ENCODE results near the gene SYNJ1. TPM values are rescaled to one million over a fixed set of nuclear protein-coding genes. Genes with fewer than 3 reads are reported as not detected.
"Not testable (repeated sequence)": the region's sequence is repeated elsewhere in the genome, so short reads cannot be mapped to it uniquely, and the experiment has no call there.

SYNJ1 gene
- total RNA-seq, 1 donor from 2014 or later, result 12.1 TPM

- H3K4me1 ChIP-seq, result no peaks in the 10 kb centered on the region
These were observed 53.8 kb downstream of the SYNJ1 start for GRCh38 chr21:32674038-32674437.

GRCh38 chr21:32666258-32666657, 61.6 kb downstream of the SYNJ1 start:
- no peaks in the 10 kb centered on the region for H3K4me1 ChIP-seq
- peaks cover 36 to 71% of the 10 kb centered on the region in 2 donors for H3K36me3 ChIP-seq
- H3K27me3 ChIP-seq, result no peaks in the 10 kb centered on the region
- TF ChIP-seq CTCF (IDR thresholded peaks at IDR 0.05), result no peak
- H3K27ac ChIP-seq, result no peak overlapping the region
- no peak overlapping the region for H3K4me3 ChIP-seq
- intact Hi-C loops (cut with DNase I), result no loop called here
- no peak for DNase-seq (ENCODE audit: low spot score in 2 of 2)
- H3K9me3 ChIP-seq, result peaks cover 0 to 8% of the 10 kb centered on the region in 2 donors

More at GRCh38 chr21:32674038-32674437, 53.8 kb downstream of the SYNJ1 start:
- Histone ChIP-seq H3K9me3 (no peaks in the 10 kb centered on the region), H3K4me3 (no peak overlapping the region), H3K36me3 (peaks cover 13 to 47% of the 10 kb centered on the region in 2 donors), H3K27me3 (no peaks in the 10 kb centered on the region), H3K27ac (no peak overlapping the region)
- intact Hi-C loops (cut with DNase I), result no loop called here
- TF ChIP-seq CTCF (IDR thresholded peaks at IDR 0.05), result no peak
- no peak for DNase-seq (ENCODE audit: low spot score in 2 of 2)

- H3K4me3 ChIP-seq; DNase-seq (ENCODE audit: low spot score in 2 of 2); H3K27me3 ChIP-seq; intact Hi-C loops (cut with DNase I); H3K4me1 ChIP-seq; H3K9me3 ChIP-seq; H3K27ac ChIP-seq: not testable (repeated sequence)
- peaks cover 46 to 67% of the 10 kb centered on the region in 2 donors for H3K36me3 ChIP-seq
These were observed 63.7 kb downstream of the SYNJ1 start for GRCh38 chr21:32664095-32664494.

GRCh38 chr21:32661981-32662380, 65.8 kb downstream of the SYNJ1 start:
- H3K4me1 ChIP-seq; H3K9me3 ChIP-seq; H3K27me3 ChIP-seq; H3K4me3 ChIP-seq; DNase-seq (ENCODE audit: low spot score in 2 of 2); H3K27ac ChIP-seq; intact Hi-C loops (cut with DNase I): not testable (repeated sequence)
- peaks cover 52 to 73% of the 10 kb centered on the region in 2 donors for H3K36me3 ChIP-seq

GRCh38 chr21:32661026-32661782, 66.6 kb downstream of the SYNJ1 start:
- H3K4me1 ChIP-seq; H3K9me3 ChIP-seq; H3K27me3 ChIP-seq; H3K4me3 ChIP-seq; intact Hi-C loops (cut with DNase I); H3K27ac ChIP-seq; DNase-seq (ENCODE audit: low spot score in 2 of 2): not testable (repeated sequence)
- H3K36me3 ChIP-seq, result peaks cover 53 to 77% of the 10 kb centered on the region in 2 donors

- H3K4me1 ChIP-seq, result no peaks in the 10 kb centered on the region
- no peaks in the 10 kb centered on the region for H3K27me3 ChIP-seq
- peaks cover 36 to 60% of the 10 kb centered on the region in 2 donors for H3K36me3 ChIP-seq
- H3K4me3 ChIP-seq, result no peak overlapping the region
- no peak for DNase-seq (ENCODE audit: low spot score in 2 of 2)
- intact Hi-C loops (cut with DNase I), result no loop called here
- H3K27ac ChIP-seq, result no peak overlapping the region
- no peak for TF ChIP-seq CTCF (IDR thresholded peaks at IDR 0.05)
- no peaks in the 10 kb centered on the region for H3K9me3 ChIP-seq
These were observed 69.3 kb downstream of the SYNJ1 start for GRCh38 chr21:32658524-32658923.

- H3K9me3 ChIP-seq, result no peaks in the 10 kb centered on the region
- no peaks in the 10 kb centered on the region for H3K27me3 ChIP-seq
- peaks cover 18 to 48% of the 10 kb centered on the region in 2 donors for H3K36me3 ChIP-seq
- no peak for DNase-seq (ENCODE audit: low spot score in 2 of 2)
- H3K27ac ChIP-seq, result no peak overlapping the region
- H3K4me1 ChIP-seq, result no peaks in the 10 kb centered on the region
- intact Hi-C loops (cut with DNase I), result loop anchor here (5.0 kb wide), 1 partner anchor 174 kb away; no protein-coding TSS in a partner anchor
- no peak overlapping the region for H3K4me3 ChIP-seq
- TF ChIP-seq CTCF (IDR thresholded peaks at IDR 0.05), result peak in 1 of 3 experiments; percentile 51
These were observed 74.4 kb downstream of the SYNJ1 start for GRCh38 chr21:32653326-32653901.
